ENCODE measurements around the gene OCA2.

Gene OCA2

GRCh38 chr15:27792756-27793264, 306.3 kb downstream of the OCA2 start:
- no peaks in the 10 kb centered on the region for H3K9me3 ChIP-seq (ENCODE audit: insufficient read depth, low read length)
- no peak overlapping the region for H3K4me3 ChIP-seq (ENCODE audit: insufficient read depth, low read length, poor library complexity, severe bottlenecking)
- H3K9me2 ChIP-seq (replicated peaks; ENCODE audit: insufficient read depth, low read length), result no peaks in the 10 kb centered on the region
- no peak for TF ChIP-seq EZH2phosphoT487 (conservative IDR thresholded peaks at IDR 0.05; ENCODE audit: low read length)
- TF ChIP-seq, protein P1, sequence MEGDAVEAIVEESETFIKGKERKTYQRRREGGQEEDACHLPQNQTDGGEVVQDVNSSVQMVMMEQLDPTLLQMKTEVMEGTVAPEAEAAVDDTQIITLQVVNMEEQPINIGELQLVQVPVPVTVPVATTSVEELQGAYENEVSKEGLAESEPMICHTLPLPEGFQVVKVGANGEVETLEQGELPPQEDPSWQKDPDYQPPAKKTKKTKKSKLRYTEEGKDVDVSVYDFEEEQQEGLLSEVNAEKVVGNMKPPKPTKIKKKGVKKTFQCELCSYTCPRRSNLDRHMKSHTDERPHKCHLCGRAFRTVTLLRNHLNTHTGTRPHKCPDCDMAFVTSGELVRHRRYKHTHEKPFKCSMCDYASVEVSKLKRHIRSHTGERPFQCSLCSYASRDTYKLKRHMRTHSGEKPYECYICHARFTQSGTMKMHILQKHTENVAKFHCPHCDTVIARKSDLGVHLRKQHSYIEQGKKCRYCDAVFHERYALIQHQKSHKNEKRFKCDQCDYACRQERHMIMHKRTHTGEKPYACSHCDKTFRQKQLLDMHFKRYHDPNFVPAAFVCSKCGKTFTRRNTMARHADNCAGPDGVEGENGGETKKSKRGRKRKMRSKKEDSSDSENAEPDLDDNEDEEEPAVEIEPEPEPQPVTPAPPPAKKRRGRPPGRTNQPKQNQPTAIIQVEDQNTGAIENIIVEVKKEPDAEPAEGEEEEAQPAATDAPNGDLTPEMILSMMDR (IDR thresholded peaks at IDR 0.05; ENCODE audit: insufficient read depth, low read length, poor library complexity, severe bottlenecking), result no peak
- H3K4me2 ChIP-seq (ENCODE audit: low read depth, low read length, poor library complexity, severe bottlenecking), result no peak overlapping the region
- H3K27ac ChIP-seq (ENCODE audit: low read depth, low read length), result no peak overlapping the region
- H4K20me1 ChIP-seq (ENCODE audit: low read depth, low read length), result no peaks in the 10 kb centered on the region
- H3F3A ChIP-seq (ENCODE audit: insufficient read depth), result no peaks in the 10 kb centered on the region
- H3K79me2 ChIP-seq (ENCODE audit: insufficient read depth, low read length), result no peaks in the 10 kb centered on the region
- H2AFZ ChIP-seq (ENCODE audit: low read depth, low read length, severe bottlenecking), result no peak overlapping the region
- no peak overlapping the region for H3K9ac ChIP-seq (ENCODE audit: low read length)
- H3K36me3 ChIP-seq (ENCODE audit: low read length), result no peaks in the 10 kb centered on the region
- no peaks in the 10 kb centered on the region for H3K27me3 ChIP-seq (ENCODE audit: low read length)

DNA sequence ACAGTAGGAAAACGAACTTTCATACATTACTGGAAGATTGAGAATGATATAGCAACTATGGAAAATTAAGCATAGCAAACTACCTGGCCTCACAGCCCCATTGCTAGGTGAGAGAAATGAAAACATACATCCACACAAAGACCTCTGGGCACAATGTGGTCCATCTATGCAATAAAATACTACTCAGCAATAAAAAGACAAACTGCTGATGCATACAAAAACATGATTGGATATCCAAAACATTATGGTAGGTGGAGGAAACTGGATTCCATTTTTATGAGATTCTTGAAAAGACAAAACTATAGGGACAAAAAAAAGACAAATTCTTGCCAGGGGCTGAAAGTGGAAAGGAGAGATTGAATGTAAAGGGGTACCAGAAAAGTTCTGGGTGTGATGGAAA, 308.8 kb downstream of the OCA2 start:
- Histone ChIP-seq H3K9ac (ENCODE audit: low read length) (no peak overlapping the region), H3K4me2 (ENCODE audit: low read depth, low read length, poor library complexity, severe bottlenecking) (no peak overlapping the region), H3K27ac (ENCODE audit: low read depth, low read length) (no peak overlapping the region), H2AFZ (ENCODE audit: low read depth, low read length, severe bottlenecking) (no peak overlapping the region), H3K9me3 (ENCODE audit: insufficient read depth, low read length) (no peaks in the 10 kb centered on the region), H3K79me2 (ENCODE audit: insufficient read depth, low read length) (no peaks in the 10 kb centered on the region), H3K4me3 (ENCODE audit: insufficient read depth, low read length, poor library complexity, severe bottlenecking) (no peak overlapping the region), H4K20me1 (ENCODE audit: low read depth, low read length) (no peaks in the 10 kb centered on the region), H3K9me2 (replicated peaks; ENCODE audit: insufficient read depth, low read length) (no peaks in the 10 kb centered on the region), H3F3A (ENCODE audit: insufficient read depth) (no peaks in the 10 kb centered on the region), H3K27me3 (ENCODE audit: low read length) (no peaks in the 10 kb centered on the region), H3K36me3 (ENCODE audit: low read length) (no peaks in the 10 kb centered on the region)
- no peak for TF ChIP-seq EZH2phosphoT487 (conservative IDR thresholded peaks at IDR 0.05; ENCODE audit: low read length)
- TF ChIP-seq, protein P1 (IDR thresholded peaks at IDR 0.05; ENCODE audit: insufficient read depth, low read length, poor library complexity, severe bottlenecking), result no peak

GRCh38 chr15:27787931-27788330, 311.2 kb downstream of the OCA2 start:
- Histone ChIP-seq H4K20me1 (ENCODE audit: low read depth, low read length) (no peaks in the 10 kb centered on the region), H3K4me2 (ENCODE audit: low read depth, low read length, poor library complexity, severe bottlenecking) (no peak overlapping the region), H3K9ac (ENCODE audit: low read length) (no peak overlapping the region), H3K9me2 (replicated peaks; ENCODE audit: insufficient read depth, low read length) (no peaks in the 10 kb centered on the region), H3K27ac (ENCODE audit: low read depth, low read length) (no peak overlapping the region), H2AFZ (ENCODE audit: low read depth, low read length, severe bottlenecking) (no peak overlapping the region), H3K79me2 (ENCODE audit: insufficient read depth, low read length) (no peaks in the 10 kb centered on the region), H3K9me3 (ENCODE audit: insufficient read depth, low read length) (no peaks in the 10 kb centered on the region), H3K4me3 (ENCODE audit: insufficient read depth, low read length, poor library complexity, severe bottlenecking) (no peak overlapping the region), H3K36me3 (ENCODE audit: low read length) (no peaks in the 10 kb centered on the region), H3K27me3 (ENCODE audit: low read length) (no peaks in the 10 kb centered on the region), H3F3A (ENCODE audit: insufficient read depth) (no peaks in the 10 kb centered on the region)
- no peak for TF ChIP-seq EZH2phosphoT487 (conservative IDR thresholded peaks at IDR 0.05; ENCODE audit: low read length)
- TF ChIP-seq, protein P1 (IDR thresholded peaks at IDR 0.05; ENCODE audit: insufficient read depth, low read length, poor library complexity, severe bottlenecking), result no peak
